ENCODE results near the gene DACH1. TPM values are rescaled to one million over a fixed set of nuclear protein-coding genes. Genes with fewer than 3 reads are reported as not detected.

DACH1 gene
- total and polyA plus RNA-seq, 4 donors: 1.4 to 42.3 (median 3.7) TPM

- 96 to 98% methylated on average over 1 of the region's 1 CpG for WGBS, 2 donors
- Histone ChIP-seq H3K9me3 (ENCODE audit: control insufficient read depth in 4 of 4, insufficient read depth in 3 of 4, low read length in 3 of 4) (no peaks in the 10 kb centered on the region), H3K27ac (ENCODE audit: low read depth in 1 of 2, low read length in 1 of 2) (no peak overlapping the region), H3K4me3 (no peak overlapping the region), H3K9ac (ENCODE audit: insufficient read depth in 1 of 2, low read length in 2 of 2) (no peak overlapping the region), H3K4me1 (ENCODE audit: control insufficient read depth in 5 of 5, insufficient read depth in 5 of 5, low read length in 5 of 5) (peaks cover 0 to 11% (median 0%) of the 10 kb centered on the region in 5 donors), H3K36me3 (ENCODE audit: control insufficient read depth in 4 of 4, insufficient read depth in 4 of 4, low read length in 4 of 4) (no peaks in the 10 kb centered on the region), H3K27me3 (ENCODE audit: control insufficient read depth in 3 of 3, insufficient read depth in 3 of 3, low read length in 2 of 3) (no peaks in the 10 kb centered on the region)
- no peak for ATAC-seq (ENCODE audit: insufficient read depth, low FRiP score)
- TF ChIP-seq CTCF (IDR thresholded peaks at IDR 0.05; ENCODE audit: control extremely low read depth, extremely low read depth): no peak
- no peak for DNase-seq
Measured at GRCh38 chr13:71808708-71809107, 58.3 kb downstream of the DACH1 start.

- Histone ChIP-seq H3K9ac (ENCODE audit: insufficient read depth in 1 of 2, low read length in 2 of 2) (no peak overlapping the region), H3K27me3 (ENCODE audit: control insufficient read depth in 3 of 3, insufficient read depth in 3 of 3, low read length in 2 of 3) (no peaks in the 10 kb centered on the region), H3K4me1 (ENCODE audit: control insufficient read depth in 5 of 5, insufficient read depth in 5 of 5, low read length in 5 of 5) (peaks cover 0 to 26% (median under 1%) of the 10 kb centered on the region in 5 donors), H3K36me3 (ENCODE audit: control insufficient read depth in 4 of 4, insufficient read depth in 4 of 4, low read length in 4 of 4) (no peaks in the 10 kb centered on the region), H3K27ac (ENCODE audit: low read depth in 1 of 2, low read length in 1 of 2) (no peak overlapping the region), H3K9me3 (ENCODE audit: control insufficient read depth in 4 of 4, insufficient read depth in 3 of 4, low read length in 3 of 4) (no peaks in the 10 kb centered on the region), H3K4me3 (no peak overlapping the region)
- 48 to 67% methylated on average over 2 of the region's 2 CpGs for WGBS, 2 donors
- DNase-seq (peak in 1 of 3 donors; percentile 20), ATAC-seq (ENCODE audit: insufficient read depth, low FRiP score) (no peak)
- no peak for TF ChIP-seq CTCF (IDR thresholded peaks at IDR 0.05; ENCODE audit: control extremely low read depth, extremely low read depth)
Measured at GRCh38 chr13:71806886-71807285, 60.1 kb downstream of the DACH1 start.

- H3K36me3 ChIP-seq (ENCODE audit: control insufficient read depth in 4 of 4, insufficient read depth in 4 of 4, low read length in 4 of 4): no peaks in the 10 kb centered on the region
- no peak for TF ChIP-seq CTCF (IDR thresholded peaks at IDR 0.05; ENCODE audit: control extremely low read depth, extremely low read depth)
- no peak overlapping the region for H3K9ac ChIP-seq (ENCODE audit: insufficient read depth in 1 of 2, low read length in 2 of 2)
- no peaks in the 10 kb centered on the region for H3K9me3 ChIP-seq (ENCODE audit: control insufficient read depth in 4 of 4, insufficient read depth in 3 of 4, low read length in 3 of 4)
- H3K4me1 ChIP-seq (ENCODE audit: control insufficient read depth in 5 of 5, insufficient read depth in 5 of 5, low read length in 5 of 5): peaks cover 0 to 40% (median 2%) of the 10 kb centered on the region in 5 donors
- 29 to 67% methylated on average over 2 of the region's 2 CpGs for WGBS, 2 donors
- ATAC-seq (ENCODE audit: insufficient read depth, low FRiP score) (no peak), DNase-seq (peak in 2 of 3 donors; percentile 66 to 73)
- no peak overlapping the region for H3K4me3 ChIP-seq
- no peak overlapping the region for H3K27ac ChIP-seq (ENCODE audit: low read depth in 1 of 2, low read length in 1 of 2)
- no peaks in the 10 kb centered on the region for H3K27me3 ChIP-seq (ENCODE audit: control insufficient read depth in 3 of 3, insufficient read depth in 3 of 3, low read length in 2 of 3)
Measured at GRCh38 chr13:71803066-71803465, 63.9 kb downstream of the DACH1 start.

GRCh38 chr13:71801781-71802180 is 65.2 kb downstream of the DACH1 start:
- DNase-seq (peak in 1 of 3 donors; percentile 44), ATAC-seq (ENCODE audit: insufficient read depth, low FRiP score) (no peak)
- Histone ChIP-seq H3K9ac (ENCODE audit: insufficient read depth in 1 of 2, low read length in 2 of 2) (no peak overlapping the region), H3K27me3 (ENCODE audit: control insufficient read depth in 3 of 3, insufficient read depth in 3 of 3, low read length in 2 of 3) (no peaks in the 10 kb centered on the region), H3K4me1 (ENCODE audit: control insufficient read depth in 5 of 5, insufficient read depth in 5 of 5, low read length in 5 of 5) (peaks cover 0 to 42% (median 4%) of the 10 kb centered on the region in 5 donors), H3K27ac (ENCODE audit: low read depth in 1 of 2, low read length in 1 of 2) (no peak overlapping the region), H3K4me3 (no peak overlapping the region), H3K36me3 (ENCODE audit: control insufficient read depth in 4 of 4, insufficient read depth in 4 of 4, low read length in 4 of 4) (no peaks in the 10 kb centered on the region), H3K9me3 (ENCODE audit: control insufficient read depth in 4 of 4, insufficient read depth in 3 of 4, low read length in 3 of 4) (no peaks in the 10 kb centered on the region)
- no peak for TF ChIP-seq CTCF (IDR thresholded peaks at IDR 0.05; ENCODE audit: control extremely low read depth, extremely low read depth)
- 62 to 64% methylated on average over 2 of the region's 2 CpGs for WGBS, 2 donors
